Frontal cortex (tissue), 4 donors: Measurements from ENCODE around the gene CDKL5. TPM values are rescaled to one million over a fixed set of nuclear protein-coding genes. Genes with fewer than 3 reads are reported as not detected.
A peak's percentile ranks its signal among the peaks of the same experiment; 100 is the strongest.
"Not testable (repeated sequence)": the region's sequence is repeated elsewhere in the genome, so short reads cannot be mapped to it uniquely, and the experiment has no call there.

Experiments used
- DNase-seq, 2 donors: peaks; one replicate each; pipeline ENCODE4 v3.0.0; 2012; ENCODE audit warnings: low spot score in 2 of 2
- FAIRE-seq: peaks from 2 replicates; lab custom pipeline; 2012; peaks lifted over from hg19 to GRCh38; lab: Jason Lieb, UNC
- total RNA-seq: library from RNA; depleted of rRNA; stranded (reverse); fragments of >200 nt; gene quantifications from one replicate; pipeline ENCODE4 v1.2.3, GENCODE V29; 2014
- donor health status: control.
- donor health status: control.
- donor health status: control.

The CDKL5 gene
- 37.5 TPM for total RNA-seq

DNA sequence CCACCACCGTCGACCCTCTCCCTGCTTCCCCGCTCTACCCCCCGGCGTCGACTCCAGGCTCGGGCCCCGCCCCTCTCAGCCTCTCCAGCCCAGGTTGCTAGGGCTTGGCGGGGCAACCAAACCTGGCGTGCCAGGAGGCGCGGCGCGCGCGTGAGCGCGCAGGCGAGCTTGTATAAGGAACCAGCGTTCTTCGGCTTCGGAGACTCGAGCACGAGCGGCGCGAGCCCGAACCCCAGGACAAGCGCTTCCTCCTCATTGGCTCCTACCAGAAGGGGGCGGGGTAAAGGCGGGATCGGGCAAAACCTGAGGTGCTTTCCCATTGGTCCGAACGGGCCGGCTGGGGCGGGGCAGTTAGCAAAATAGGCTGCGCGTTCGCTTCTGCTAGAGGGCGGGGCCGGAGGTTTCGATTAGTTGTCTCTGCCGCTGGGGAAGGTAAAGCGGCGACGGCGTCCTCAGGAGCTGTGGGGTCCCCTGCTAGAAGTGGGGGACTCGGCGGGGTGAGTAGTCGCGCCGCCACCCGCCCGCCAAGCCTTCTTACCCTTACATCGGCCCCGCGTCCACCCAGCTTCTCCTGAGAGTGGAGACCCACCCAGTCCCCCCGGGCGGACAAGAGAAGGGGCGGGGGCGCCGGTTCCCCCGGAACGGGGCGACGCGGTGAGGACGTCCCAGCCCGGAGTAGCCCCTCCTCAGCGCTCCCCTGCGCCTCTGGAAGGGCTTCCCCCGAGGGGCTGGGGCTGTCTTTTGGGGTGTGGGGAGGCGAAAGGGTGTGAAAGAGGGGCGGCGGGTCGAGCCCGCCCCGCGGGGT, at the start of gene CDKL5:
Gene CDKL5, plus strand, starts transcription at position 410 of the 805 bp plus-strand sequence. CDS start 81,489 bp downstream, outside the sequence.
- FAIRE-seq, result peak; percentile 37

DNA sequence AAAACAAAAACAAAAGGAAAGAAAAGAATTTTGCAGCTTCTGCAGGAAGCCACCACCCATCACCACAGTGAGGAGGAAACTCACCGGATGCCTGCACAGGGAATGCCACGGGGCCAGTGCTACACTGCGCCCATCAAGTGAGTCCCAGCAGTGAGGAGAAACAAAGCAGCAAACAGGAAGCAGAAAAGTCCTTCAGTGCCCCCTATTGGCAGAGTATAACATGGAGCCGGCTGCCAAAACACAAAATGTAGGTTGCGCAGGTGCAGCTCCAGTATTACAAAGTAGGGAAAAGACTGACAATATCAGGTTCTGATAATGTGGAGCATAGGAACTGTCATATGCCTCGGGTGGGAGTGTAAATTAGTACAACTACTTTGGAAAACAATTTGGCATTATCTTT, 47.6 kb upstream of the CDKL5 start:
- DNase-seq (no peak), FAIRE-seq (no peak)

More for the DNA sequence above, at the start of gene CDKL5:
- peak; percentile 83 to 86 for DNase-seq

DNA sequence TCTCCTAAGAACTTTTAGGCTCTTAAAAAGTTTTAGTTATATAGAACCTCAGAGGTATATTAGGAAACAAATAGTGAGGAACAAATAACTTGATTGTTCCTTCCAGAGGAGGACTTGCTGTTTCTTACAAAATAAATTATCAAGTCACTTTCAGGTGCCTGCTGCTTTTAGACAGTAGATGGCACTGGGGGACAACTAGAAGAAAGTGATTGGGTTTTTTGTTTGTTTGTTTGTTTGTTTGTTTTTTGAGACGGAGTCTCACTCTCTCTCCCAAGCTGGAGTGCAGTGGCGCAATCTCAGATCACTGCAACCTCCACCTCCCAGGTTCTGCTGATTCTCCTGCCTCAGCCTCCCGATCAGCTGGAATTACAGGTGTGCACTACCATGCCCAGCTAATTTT, 35.4 kb upstream of the CDKL5 start:
- FAIRE-seq (no peak), DNase-seq (no peak)

DNA sequence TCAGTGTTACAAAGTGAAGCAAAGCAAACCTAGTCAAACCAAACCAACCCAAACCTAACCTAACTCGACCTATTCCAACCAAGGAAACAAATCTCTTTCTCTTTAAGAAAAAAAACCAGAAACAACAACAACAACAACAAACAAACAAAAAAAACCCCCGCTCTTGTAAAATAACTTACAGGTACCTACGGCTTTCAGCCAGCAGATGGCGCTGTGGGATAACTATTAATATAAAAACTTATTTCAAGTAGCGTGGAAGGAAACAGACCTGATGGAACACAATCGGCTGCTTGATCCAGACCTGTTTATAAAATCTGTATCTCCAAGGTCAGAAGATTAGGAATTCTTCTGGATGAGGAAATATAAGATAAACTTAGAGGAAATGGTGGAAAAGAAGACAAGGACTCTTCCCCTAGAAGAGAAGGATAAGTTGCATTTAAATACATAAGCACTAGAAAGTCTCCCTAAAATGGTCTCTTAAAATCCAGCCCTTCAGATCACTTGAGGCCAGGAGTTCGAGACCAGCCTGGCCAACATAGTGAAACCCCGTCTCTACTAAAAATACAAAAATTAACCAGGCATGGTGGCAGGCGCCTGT, 34.4 kb upstream of the CDKL5 start:
- peak; percentile 96 for FAIRE-seq
- DNase-seq, result peak in 1 of 2 donors; percentile 36

DNA sequence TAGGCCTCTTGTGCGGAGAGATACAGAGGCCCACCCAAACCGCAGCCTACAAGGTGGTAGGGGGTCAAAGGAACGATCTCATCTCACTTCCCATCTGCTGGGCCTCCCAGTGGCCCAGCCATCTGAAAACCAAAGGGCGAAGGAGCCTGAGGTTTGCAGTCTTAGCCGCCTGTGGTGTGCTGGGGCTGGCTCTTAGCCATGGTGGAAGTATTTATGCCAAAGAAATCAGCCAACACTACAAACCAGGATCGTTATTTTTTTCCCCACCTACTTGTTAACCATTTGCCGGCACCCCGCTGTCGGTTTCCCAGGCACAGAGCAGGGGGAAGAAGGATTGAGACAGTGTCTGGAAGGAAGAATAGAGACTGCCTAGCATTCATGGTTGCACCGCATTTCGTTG, 30.9 kb upstream of the CDKL5 start:
- no peak for DNase-seq
- FAIRE-seq, result no peak

DNA sequence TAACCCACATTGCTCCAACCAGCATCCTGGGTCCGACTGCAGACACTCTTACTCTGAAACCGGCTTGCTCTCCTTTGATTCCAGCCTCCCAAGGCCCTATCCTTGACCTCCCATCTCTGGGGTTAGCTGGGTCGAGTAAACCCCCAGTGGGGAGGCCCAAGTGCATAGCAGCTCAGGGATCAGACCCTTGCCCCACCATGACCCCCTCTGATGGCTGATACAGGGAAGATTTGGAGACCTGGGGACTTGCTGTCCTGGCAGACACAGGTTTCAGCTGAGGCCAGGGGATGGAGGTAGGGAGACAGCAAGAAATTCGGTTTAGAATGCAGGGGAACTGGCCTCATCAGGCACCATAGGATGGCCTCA, 23.6 kb upstream of the CDKL5 start:
- FAIRE-seq (no peak), DNase-seq (no peak)

DNA sequence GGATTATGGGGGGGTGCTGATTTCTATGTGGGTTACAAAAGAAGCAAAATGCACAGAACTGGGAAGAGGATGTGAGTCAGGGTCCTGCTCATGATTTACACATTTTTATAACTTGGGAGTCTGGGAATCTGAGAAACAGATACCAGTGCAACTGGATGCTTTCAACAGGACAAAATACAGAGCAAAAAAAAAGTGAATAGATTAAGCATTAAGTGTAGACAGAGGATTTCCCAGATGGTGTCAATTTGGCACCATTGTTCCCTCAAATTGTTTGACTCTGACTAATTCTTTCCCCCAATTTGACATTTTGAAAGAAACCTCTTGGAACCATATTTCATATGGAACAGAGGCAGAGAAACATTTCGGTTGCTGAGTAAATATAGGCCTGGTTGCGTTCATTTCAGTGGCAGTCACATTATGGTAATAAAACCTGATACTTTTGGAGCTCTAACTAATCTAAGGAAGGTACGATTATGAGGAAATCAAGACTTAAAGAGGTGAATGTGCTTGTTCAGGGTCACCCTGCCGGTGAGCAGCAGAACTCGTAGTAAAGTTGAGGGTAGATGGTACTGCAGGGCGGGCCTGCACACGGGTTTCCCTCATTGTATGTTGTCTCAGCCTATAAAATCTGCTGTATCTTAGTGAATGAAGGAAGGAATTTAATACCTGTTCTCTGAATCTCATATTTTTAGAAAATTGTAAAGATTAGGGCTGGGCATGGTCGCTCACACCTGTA, 18.7 kb upstream of the CDKL5 start:
- no peak for FAIRE-seq

DNA sequence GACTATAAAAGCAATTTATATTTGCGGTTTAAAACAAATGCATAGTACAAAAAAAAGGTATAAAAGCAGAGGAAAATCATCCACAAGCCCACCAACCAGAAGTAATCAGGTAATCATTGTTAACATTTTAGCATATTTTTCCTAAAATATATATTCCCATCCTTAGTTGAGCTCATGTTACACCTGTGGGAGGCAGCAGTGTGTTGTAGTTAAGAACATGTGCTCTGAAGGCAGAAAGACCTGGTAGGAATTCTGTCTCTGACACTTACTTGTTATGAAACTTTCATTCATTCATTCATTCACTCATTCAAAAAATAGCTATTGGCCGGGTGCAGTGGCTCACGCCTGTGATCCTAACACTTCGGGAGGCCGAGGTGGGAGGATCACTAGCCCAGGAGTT, 15.4 kb upstream of the CDKL5 start:
- FAIRE-seq, result no peak
- no peak for DNase-seq

More for the DNA sequence above, 18.7 kb upstream of the CDKL5 start:
- DNase-seq, result no peak

DNA sequence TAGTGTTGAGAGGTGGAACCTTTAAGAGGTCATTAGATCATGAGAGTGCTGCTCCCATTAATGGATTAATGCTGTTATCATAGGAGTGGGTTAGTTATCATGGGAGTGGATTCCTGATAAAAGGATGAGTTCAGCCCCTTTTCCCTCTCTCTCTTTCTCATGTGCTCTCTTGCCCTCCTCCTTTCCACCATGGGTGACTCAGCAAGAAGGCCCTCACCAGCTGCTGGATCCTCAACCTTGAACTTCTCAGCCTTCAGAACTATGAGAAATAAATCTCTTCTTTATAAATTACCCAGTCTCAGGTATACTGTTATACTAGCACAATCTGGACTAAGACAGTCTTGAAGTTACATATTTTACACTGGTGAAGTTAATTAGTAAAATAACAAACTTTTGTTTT, 10.0 kb upstream of the CDKL5 start:
- DNase-seq (no peak), FAIRE-seq (no peak)

DNA sequence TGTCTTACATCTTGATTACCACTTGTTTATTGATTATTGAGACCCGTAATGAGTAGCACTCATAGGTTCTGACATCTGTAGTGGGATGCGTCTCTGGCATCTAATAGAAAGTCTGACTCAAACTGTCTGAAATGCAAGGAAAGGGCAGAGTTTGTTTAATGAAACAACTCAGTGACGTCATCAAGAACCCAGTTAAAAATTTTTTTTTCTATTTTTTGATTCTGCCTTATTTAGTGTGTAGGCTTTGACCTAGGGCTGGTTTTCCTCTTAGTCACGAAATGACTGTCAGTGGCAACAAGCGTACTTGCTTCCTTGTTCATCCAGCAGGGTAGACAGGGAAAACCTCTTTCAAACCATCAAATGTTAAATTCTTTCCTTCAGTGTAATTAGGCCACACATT, 3.1 kb upstream of the CDKL5 start:
- DNase-seq, result no peak
- FAIRE-seq, result no peak

DNA sequence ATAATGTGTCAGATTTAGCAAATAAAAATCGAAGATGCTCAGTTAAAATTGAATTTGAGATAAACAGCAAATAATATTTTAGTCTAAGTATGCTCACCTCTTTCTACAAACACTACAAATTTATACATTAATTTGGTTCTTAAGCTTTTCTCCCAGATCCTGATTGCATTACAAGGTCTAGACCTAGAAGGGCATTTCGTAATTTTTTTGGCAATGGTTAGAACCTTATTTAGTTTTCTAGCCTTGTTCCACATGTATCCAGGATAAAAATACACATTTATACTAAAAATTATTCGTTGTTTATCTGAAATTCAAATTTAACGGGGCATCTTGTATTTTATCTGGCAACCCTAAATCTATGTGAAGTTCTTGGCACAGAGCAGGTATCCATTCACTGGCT, 2.5 kb upstream of the CDKL5 start:
- FAIRE-seq, result no peak
- DNase-seq, result no peak

DNA sequence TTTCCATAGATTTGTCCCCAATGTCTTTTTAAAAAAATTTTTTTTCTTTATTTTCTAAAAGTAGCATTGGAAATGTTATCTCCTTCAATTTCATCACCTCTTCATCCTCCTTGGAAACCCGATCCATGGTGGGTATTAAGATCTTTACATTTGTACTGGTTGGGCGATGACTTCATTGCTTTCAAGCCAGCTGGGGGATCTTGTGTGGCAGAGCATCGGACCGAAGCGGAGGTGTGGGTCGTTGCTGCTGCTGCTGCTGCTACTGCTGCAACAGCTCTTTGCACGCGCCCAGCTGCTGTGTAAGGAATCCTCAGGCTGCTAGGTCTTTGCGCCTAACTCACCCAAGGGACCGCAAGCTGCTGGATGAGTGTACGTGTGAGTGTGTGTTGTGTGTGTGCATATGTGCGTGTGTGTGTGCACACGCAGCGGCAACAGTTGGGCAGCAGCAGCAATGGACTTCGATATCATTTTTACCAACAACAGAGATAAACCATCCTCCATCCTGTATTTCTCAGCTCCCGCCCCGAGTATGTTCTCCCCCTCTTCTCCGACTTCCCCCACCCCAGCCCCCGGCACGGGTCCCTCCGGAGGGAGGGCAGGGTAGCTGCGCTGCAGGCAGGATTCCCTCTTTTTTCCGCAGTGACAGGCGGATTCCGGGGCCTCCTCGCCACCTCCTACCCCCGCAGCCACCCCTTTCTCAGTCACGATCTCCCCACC, 768 bp upstream of the CDKL5 start:
- FAIRE-seq (no peak), DNase-seq (no peak)

DNA sequence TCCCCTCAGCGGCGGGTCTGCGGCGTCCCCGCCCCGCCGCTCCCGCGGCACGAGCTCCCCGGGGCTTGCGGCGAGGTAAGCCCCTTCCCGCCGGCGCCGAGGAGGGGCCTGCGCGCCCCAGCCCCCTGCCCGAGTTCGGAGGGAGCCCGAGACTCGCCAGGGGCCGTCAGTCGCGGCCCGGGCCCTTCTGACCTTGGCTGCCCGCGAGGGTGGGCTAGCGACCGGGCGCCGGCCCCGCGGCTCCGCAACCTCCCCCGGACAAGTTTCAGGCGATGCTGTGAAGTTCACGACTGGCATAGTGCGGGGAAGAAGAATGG, 554 bp downstream of the CDKL5 start:
- FAIRE-seq (no peak), DNase-seq (no peak)

DNA sequence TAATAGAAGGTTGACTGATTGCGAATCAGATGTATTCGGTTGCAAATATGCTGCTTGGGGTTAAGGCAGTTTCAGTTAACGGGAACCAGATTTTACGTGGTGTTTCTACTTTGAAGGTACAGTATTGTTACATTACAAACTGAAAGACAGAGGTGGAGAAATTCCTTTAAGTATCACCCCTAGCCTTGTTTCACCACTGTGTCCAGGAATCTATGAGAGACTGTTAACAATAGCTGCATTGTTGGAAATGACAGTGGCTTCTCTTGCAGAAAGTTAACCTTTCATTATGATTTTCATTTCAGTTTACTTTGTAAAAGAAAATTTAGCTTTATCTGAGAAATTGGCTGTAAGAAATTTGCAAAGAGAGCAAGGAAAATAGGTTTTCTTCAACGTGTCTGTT, 2.6 kb downstream of the CDKL5 start:
- DNase-seq (no peak), FAIRE-seq (no peak)

DNA sequence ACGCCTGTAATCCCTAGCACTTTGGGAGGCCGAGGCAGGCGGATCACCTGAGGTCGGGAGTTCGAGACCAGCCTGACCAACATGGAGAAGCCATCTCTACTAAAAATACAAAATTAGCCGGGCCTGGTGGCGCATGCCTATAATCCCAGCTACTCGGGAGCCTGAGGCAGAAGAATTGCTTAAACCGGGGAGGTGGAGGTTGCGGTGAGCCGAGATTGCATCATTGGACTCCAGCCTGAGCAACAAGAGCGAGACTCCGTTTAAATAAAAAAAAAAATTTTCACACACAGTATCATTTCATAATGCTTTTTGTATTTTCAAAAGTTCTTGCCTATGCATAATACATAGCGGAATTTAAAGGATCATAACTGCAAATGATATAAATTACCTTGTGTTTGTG, 7.9 kb downstream of the CDKL5 start:
- not testable (repeated sequence) for FAIRE-seq, DNase-seq

DNA sequence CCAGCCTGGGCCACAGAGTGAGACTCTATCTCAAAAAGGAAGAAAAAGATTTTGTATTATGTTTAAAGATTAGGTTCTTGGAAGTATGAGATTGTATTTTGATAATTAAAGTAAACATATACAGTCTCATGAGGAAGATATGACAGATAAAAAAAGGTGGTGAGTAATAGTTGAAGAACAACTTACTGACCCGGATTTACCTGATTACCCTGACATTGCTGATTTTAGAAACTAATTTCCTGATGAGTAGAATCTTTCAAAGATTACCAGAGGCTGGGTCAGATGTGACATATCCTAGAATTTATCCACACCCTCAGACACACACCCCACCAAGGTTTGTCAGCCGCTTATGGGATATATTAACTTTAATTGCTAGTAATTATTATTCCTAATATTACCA, 9.5 kb downstream of the CDKL5 start:
- no peak for DNase-seq
- no peak for FAIRE-seq

DNA sequence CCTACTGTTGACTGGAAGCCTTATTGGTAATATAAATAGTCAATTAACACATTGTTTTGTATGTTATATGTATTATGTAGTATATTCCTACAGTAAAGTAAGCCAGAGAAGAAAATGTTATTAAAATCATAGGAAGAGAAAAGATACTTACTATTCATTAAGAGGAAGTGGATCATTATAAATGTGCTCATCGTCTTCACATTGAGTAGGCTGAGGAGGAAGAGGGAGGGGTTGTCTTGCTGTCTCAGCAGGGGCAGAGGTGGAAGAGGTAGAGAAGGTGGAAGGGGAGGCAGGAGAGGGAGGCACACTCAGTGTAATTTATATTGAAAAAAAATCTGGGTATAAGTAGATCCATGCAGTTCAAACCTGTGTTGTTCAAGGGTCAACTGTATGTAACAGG, 10.6 kb downstream of the CDKL5 start:
- DNase-seq (no peak), FAIRE-seq (no peak)

DNA sequence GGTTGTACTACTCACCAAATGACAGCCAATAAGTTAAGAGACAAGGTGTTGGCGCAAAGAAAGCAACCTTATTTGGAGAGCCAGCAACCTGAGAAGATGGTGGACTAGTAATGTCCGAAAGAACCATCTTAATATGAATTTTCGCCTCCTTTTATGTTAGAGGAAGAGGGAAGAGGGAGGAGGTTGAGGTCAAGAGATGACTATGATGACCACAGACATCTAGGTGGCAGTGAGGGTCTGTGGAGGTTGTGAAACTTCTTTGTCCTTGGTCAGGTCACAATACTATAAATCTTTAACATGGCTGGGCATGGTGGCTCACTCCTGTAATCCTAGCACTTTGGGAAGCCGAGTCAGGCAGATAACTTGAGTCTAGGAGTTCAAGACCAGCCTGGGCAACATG, 15.4 kb downstream of the CDKL5 start:
- no peak for FAIRE-seq
- DNase-seq, result no peak

DNA sequence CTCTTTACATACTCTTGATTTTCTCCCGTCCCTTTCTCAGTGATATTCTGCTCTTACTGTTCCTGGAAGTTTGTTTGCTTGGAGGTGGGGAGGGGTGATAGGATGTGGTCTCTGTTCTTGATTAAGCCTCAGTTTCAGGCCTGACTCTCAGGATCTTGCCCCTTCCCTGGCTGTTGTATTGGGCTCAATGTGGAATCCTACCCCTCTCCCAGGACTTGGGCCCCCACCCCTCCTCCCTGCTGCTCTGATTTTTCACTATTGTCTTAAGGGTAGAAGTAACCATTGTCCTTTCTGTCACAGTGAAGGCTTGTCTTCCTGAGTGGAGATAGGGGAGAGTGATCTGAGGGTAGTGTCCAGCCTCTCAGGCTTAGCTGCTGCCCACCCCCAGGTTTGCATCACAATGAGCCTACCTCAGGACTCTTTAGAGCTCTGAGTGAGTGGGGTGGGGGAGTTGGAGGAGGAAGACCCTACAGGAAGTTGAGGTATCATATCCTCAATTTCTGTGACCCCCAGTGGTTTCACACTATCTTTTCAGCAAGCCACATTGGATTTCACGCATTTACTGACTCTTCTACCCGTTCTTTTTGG, 16.5 kb downstream of the CDKL5 start:
- no peak for FAIRE-seq
- no peak for DNase-seq

DNA sequence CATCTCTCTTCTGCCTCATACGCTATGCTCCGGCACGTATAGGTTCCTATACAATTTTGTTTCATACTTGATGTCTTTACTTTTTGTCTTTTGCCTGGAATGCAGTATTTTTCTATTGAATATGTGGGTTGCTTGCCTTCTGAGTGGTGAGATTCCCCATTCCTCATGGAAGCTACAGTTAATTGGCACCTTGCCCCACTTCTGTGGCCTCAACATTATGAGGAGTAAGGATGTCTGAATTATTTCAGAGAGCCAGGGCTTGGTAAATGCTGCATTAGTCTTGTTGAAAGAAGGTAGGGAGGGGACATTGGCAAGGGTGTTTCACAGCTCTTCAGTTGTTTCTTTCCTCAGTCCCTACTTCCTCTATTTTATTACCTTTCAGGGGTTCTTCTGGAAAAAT, 23.0 kb downstream of the CDKL5 start:
- FAIRE-seq, result no peak
- DNase-seq, result no peak
